Lung (tissue), 13 donors: ENCODE results near the gene NIN. TPM values are rescaled to one million over a fixed set of nuclear protein-coding genes. Genes with fewer than 3 reads are reported as not detected.

Experiments
- ATAC-seq: fragments of 200-7000 bp; cut with Tn5 transposase; one replicate; pipeline ENCODE4 v1.9.1; 2020; ENCODE audit warnings: moderate number of reproducible peaks; ENCODE audit not compliant: insufficient read depth, low FRiP score
- DNase-seq, 3 donors: peaks; one replicate each; pipeline ENCODE4 v3.0.0-alpha.2; 2013 to 2017
- H3K27ac ChIP-seq, 2 donors: one replicate each; pipeline ENCODE4 v1.5.1; 2013; ENCODE audit warnings: mild to moderate bottlenecking in 2 of 2, moderate library complexity in 2 of 2, control low read depth in 1 of 2, inconsistent platforms in 1 of 2, low read depth in 1 of 2, low read length in 1 of 2
- H3K27me3 ChIP-seq, 3 donors: one replicate each; pipeline ENCODE4 v1.5.1; 2013; ENCODE audit warnings: low read length in 2 of 3; ENCODE audit not compliant: control insufficient read depth in 3 of 3, insufficient read depth in 3 of 3
- H3K36me3 ChIP-seq, 4 donors: one replicate each; pipeline ENCODE4 v1.5.1; 2013; ENCODE audit warnings: low read length in 4 of 4, mild to moderate bottlenecking in 1 of 4, moderate library complexity in 1 of 4; ENCODE audit not compliant: control insufficient read depth in 4 of 4, insufficient read depth in 4 of 4
- H3K4me1 ChIP-seq, 5 donors: one replicate each; pipeline ENCODE4 v1.5.1; 2013; ENCODE audit warnings: low read length in 5 of 5, mild to moderate bottlenecking in 2 of 5, moderate library complexity in 1 of 5; ENCODE audit not compliant: control insufficient read depth in 5 of 5, insufficient read depth in 5 of 5
- H3K4me3 ChIP-seq: one replicate; pipeline ENCODE4 v1.5.1; 2013; ENCODE audit warnings: mild to moderate bottlenecking, control low read depth, moderate library complexity
- H3K9ac ChIP-seq, 2 donors: one replicate each; pipeline ENCODE4 v1.5.1; 2013; ENCODE audit warnings: low read length in 2 of 2, control low read depth in 1 of 2; ENCODE audit not compliant: insufficient read depth in 1 of 2
- H3K9me3 ChIP-seq, 4 donors: one replicate each; pipeline ENCODE4 v1.5.1; 2013; ENCODE audit warnings: low read length in 3 of 4, mild to moderate bottlenecking in 1 of 4, moderate library complexity in 1 of 4; ENCODE audit not compliant: control insufficient read depth in 4 of 4, insufficient read depth in 3 of 4
- WGBS, 2 donors: extraction: QIAGEN DNeasy Blood & Tissue Kit; methylation state at CpG; one replicate each; pipeline ENCODE4 v1.1.7; 2013; 5-methylcytosine and 5-hydroxymethylcytosine counted together
- polyA plus RNA-seq, 2 donors: library from polyadenylated mRNA; stranded (reverse); fragments of 200-250 nt; gene quantifications; one replicate each; pipeline ENCODE4 v1.2.1, GENCODE V29; 2013
- small RNA-seq: library from RNA; depleted of rRNA; stranded (forward); fragments of <200 nt; gene quantifications from one replicate; pipeline ENCODE3, GENCODE V24; 2014; ENCODE audit warnings: low replicate concordance
- total RNA-seq, 2 donors: library from RNA; depleted of rRNA in 1 of 2; stranded (reverse); fragments of >200 nt in 1 of 2; gene quantifications; one replicate each; pipeline ENCODE4 v1.2.1, GENCODE V29; 2014 to 2021
- TF ChIP-seq, protein P1 (sequence below): IDR thresholded peaks from 2 replicates; pipeline ENCODE4 v1.5.1; 2012; ENCODE audit warnings: mild to moderate bottlenecking; ENCODE audit errors: control extremely low read depth, extremely low read depth
- donor health status: control.
- donor health status: control.
- donor health status: Bipolar disorder and iron deficiency.
- donor health status: healthy.
- donor health status: DM: yes; HTN: yes; CAD: no.

The NIN gene
- total and polyA plus RNA-seq, 4 donors: 5.2 to 38.6 (median 24.2) TPM

DNA sequence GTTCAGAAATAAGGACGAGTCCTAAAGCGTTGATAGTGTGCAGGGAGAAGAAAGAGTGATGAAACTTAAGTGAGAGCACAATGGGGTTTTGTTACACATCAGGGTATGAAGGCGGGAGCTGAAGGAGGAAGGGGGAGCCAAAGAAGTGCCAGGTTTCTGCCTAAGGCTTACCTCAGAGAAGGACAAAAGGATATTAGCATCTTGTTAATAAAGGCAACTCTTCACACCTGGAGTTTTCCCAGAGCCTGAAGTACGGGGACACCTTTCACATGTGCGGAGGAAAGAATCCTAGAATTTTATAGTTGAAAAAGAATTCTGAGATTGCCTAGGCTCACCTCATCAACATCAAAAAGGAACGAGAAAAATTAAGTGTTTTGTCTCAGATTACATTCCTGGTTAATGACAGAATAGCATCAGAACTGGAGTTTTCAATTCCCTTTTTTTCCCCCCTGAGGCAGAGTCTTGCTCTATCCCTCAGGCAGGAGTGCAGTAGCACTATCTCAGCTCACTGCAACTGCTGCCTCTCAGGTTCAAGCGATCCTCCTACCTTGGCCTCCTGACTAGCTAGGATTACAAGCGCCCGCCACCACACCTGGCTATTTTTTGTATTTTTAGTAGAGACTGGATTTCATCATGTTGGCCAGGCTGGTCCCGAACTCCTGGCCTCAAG lies 160.6 kb downstream of the NIN start:
- no peaks in the 10 kb centered on the region for H3K27me3 ChIP-seq
- ATAC-seq (no peak), DNase-seq (no peak)
- peaks cover 0 to 22% (median 1%) of the 10 kb centered on the region in 5 donors for H3K4me1 ChIP-seq
- H3K9me3 ChIP-seq: no peaks in the 10 kb centered on the region
- no peak overlapping the region for H3K9ac ChIP-seq
- no peak overlapping the region for H3K4me3 ChIP-seq
- TF ChIP-seq, protein P1, sequence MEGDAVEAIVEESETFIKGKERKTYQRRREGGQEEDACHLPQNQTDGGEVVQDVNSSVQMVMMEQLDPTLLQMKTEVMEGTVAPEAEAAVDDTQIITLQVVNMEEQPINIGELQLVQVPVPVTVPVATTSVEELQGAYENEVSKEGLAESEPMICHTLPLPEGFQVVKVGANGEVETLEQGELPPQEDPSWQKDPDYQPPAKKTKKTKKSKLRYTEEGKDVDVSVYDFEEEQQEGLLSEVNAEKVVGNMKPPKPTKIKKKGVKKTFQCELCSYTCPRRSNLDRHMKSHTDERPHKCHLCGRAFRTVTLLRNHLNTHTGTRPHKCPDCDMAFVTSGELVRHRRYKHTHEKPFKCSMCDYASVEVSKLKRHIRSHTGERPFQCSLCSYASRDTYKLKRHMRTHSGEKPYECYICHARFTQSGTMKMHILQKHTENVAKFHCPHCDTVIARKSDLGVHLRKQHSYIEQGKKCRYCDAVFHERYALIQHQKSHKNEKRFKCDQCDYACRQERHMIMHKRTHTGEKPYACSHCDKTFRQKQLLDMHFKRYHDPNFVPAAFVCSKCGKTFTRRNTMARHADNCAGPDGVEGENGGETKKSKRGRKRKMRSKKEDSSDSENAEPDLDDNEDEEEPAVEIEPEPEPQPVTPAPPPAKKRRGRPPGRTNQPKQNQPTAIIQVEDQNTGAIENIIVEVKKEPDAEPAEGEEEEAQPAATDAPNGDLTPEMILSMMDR: no peak
- WGBS, 2 donors: 86 to 87% methylated on average over 10 of the region's 10 CpGs
- no peak overlapping the region for H3K27ac ChIP-seq
- no peaks in the 10 kb centered on the region for H3K36me3 ChIP-seq

Small RNAs within 50 kb of the gene (small RNA-seq; reads per million reads assigned to genes)
- not detected for gene RF00593

Other genes starting within 250 kb of the NIN start
- 10 to 100 TPM; 31.1 to 76.1 TPM for gene SAV1, start 162.9 kb downstream of the NIN start, total RNA-seq
- 10 to 100 TPM; 17.9 to 27.5 TPM for gene SAV1, start 162.9 kb downstream of the NIN start, polyA plus RNA-seq
- under 1 TPM in 1 of 2 donors, not detected in 1; 0.95 TPM for gene ABHD12B, start 40.9 kb upstream of the NIN start, total RNA-seq
- 1 to 10 TPM in 1 of 2 donors, under 1 TPM in 1; 0.56 to 1.0 TPM for gene ABHD12B, start 40.9 kb upstream of the NIN start, polyA plus RNA-seq
- gene PYGL, start 113.3 kb upstream of the NIN start, total RNA-seq: 10 to 100 TPM; 41.2 to 49.4 TPM
- 10 to 100 TPM; 18.7 to 85.4 TPM for gene PYGL, start 113.3 kb upstream of the NIN start, polyA plus RNA-seq